ENCODE data around the gene ZNF764. TPM values are rescaled to one million over a fixed set of nuclear protein-coding genes. Genes with fewer than 3 reads are reported as not detected.

The ZNF764 gene
- total and polyA plus RNA-seq, 4 experiments from 2014 or later = 4.2 to 29.3 (median 18.8) TPM

DNA sequence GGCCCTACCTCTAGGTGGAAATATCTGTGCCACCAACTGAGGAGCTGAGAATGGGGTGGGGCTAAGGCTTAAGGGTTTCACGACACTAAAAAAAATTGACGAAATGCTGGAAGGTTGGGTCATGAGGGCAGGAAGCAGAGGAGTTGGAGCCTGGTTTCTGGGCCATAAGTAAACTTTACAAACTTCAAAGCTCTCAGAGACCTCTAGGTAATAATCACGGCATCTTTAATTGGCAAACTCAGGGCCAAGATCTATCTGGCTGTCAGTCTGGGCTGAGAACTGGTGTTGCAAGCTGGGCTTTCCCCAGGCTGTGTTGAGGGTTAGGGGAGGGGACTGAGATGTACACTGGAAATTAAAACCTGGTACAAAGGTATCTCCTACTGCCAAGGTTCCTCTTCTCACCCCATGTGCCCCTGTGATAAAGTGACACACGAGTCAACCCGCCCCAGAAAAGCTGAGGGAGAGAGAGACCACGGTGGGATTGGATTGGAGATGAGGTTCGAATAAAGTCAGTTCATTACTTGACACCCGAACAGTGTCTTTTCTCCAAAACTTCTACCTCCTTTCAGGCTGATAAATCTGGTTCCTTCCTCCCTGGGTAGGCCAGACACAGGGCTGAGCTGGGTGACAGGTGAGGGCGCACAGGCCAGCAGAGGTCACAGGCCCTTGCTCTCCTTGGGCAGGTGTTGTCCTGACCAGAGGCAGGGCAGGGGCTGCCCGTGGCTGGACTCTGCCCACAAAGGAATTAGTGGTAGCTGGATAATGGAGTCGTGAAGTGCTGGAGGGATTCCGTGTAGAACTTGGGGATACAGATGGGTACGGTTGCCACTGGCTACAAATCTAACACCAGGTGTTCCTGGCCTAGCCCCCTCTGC, 27.8 kb downstream of the ZNF764 start:
- POLR2A ChIA-PET (ENCODE audit: partially characterized antibody) = interaction anchor here (0.5 to 11.1 kb wide), 9 partner anchors 13 to 68 kb away, joined by 3 to 457 read pairs (median 3); partner anchors contain the start of genes ZNF688, ZNF764 and ZNF785
- Mint-ChIP-seq H3K4me1 (peaks cover 22 to 53% (median 40%) of the 10 kb centered on the region in 4 donors), H3K27ac (peak overlapping the region; percentile 74 to 86 (median 81)), H3K4me3 (peak overlapping the region in 4 of 8 donors; percentile 12 to 41 (median 32)), H3K9me3 (no peaks in the 10 kb centered on the region), H3K27me3 (no peaks in the 10 kb centered on the region), H3K36me3 (peaks cover 0 to 19% of the 10 kb centered on the region in 2 donors)
- Histone ChIP-seq H3K27me3 (ENCODE audit: insufficient read depth, low read length) (no peaks in the 10 kb centered on the region), H3K36me3 (ENCODE audit: insufficient read depth, low read length) (no peaks in the 10 kb centered on the region), H3K4me3 (ENCODE audit: low read length in 2 of 2) (no peak overlapping the region), H3K4me1 (ENCODE audit: insufficient read depth, low read length) (peaks cover 59% of the 10 kb centered on the region), H3K9me3 (ENCODE audit: control insufficient read depth in 1 of 2, low read length in 2 of 2) (no peaks in the 10 kb centered on the region), H3K27ac (ENCODE audit: low read depth, low read length) (peak overlapping the region; percentile 36)
- CTCF ChIA-PET (ENCODE audit: partially characterized antibody) = interaction anchor here (1.4 to 3.2 kb wide), 3 partner anchors 27 to 101 kb away, joined by 5 to 16 read pairs (median 5); partner anchors contain the start of genes DCTPP1 and ZNF764
- intact Hi-C loops (cut with micrococcal nuclease) = no loop called here
- DNase-seq = peak in 4 of 5 donors; percentile 53 to 64 (median 56)

DNA sequence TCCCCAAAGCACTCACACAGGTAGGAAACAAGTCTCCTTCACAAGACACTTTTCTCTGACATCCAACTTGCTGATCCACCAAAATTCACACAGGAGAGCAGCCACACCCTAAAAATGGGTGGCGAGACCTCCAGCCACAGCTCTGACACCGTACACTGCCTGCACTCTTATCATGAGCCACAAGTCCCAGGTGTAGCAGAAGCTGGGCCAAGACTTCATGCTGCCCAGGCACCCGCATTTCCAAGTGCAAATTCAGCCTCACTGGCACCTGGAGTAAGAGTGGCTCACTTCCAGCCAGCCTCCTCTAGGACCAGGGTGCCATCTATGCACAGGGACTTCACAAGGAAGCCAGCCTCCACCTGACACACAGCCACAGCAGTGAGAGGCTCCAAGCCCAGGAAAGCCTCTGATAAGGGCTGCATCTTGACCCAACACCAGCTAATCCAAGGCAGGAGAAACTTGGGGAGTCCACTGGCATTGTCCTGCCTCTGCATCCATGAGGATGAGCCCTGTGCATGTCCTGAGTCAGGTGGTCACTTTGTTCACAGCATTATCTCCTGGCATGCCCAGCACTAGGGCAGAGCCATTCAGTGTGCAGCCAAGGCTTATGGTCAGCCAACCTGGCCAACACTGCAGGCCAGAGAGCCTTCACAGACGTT, 29.2 kb downstream of the ZNF764 start:
- no peaks in the 10 kb centered on the region for H3K27me3 ChIP-seq (ENCODE audit: insufficient read depth, low read length)
- intact Hi-C loops (cut with micrococcal nuclease) = loop anchor here (5.0 to 10.0 kb wide), 2 partner anchors 54 to 163 kb away; partner anchors contain the start of gene ITGAL
- Mint-ChIP-seq H3K4me3 (peak overlapping the region in 5 of 8 donors; percentile 25 to 84 (median 36)), H3K27me3 (no peaks in the 10 kb centered on the region), H3K27ac (peak overlapping the region in 6 of 7 donors; percentile 47 to 94 (median 80)), H3K9me3 (no peaks in the 10 kb centered on the region), H3K36me3 (peaks cover 0 to 12% of the 10 kb centered on the region in 2 donors), H3K4me1 (peaks cover 21 to 47% (median 35%) of the 10 kb centered on the region in 4 donors)
- H3K9me3 ChIP-seq (ENCODE audit: control insufficient read depth in 1 of 2, low read length in 2 of 2) = no peaks in the 10 kb centered on the region
- no peak overlapping the region for H3K4me3 ChIP-seq (ENCODE audit: low read length in 2 of 2)
- no peak overlapping the region for H3K27ac ChIP-seq (ENCODE audit: low read depth, low read length)
- peaks cover 54% of the 10 kb centered on the region for H3K4me1 ChIP-seq (ENCODE audit: insufficient read depth, low read length)
- DNase-seq = no peak
- no peaks in the 10 kb centered on the region for H3K36me3 ChIP-seq (ENCODE audit: insufficient read depth, low read length)
- ChIA-PET CTCF (ENCODE audit: partially characterized antibody) (interaction anchor here (1.0 to 3.2 kb wide), 4 partner anchors 15 to 82 kb away, joined by 3 to 16 read pairs (median 4); partner anchors contain the start of gene ZNF764), POLR2A (ENCODE audit: partially characterized antibody) (interaction anchor here (0.8 to 11.1 kb wide), 8 partner anchors 9 to 99 kb away, joined by 3 to 457 read pairs (median 12); partner anchors contain the start of genes DCTPP1, ZNF688 and ZNF764)

DNA sequence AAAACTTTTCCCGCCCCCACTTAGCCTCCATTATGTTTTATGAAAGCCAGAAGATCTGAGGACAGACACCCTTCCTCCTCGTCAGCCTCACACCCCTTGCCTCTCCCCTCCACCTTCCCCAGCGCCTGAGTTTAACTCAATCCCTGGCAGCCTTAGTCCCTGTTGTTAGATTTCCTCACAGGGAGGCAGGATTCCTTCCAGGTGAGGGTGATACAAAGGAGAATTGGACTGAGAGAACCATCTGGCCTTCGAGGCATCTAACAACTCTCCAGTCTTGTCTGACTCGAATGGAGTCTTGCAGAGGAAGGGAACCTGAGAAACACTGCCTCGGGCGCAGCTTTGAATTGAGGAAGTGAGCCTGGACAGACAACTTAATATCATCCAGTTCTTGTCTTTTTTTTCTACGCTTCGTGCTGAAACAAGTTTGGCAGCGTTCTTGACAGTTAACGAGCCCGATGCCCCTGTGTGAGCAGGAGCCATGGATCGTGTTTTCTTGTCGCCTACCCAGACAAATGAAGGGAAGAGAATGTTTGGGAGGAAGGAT, 30.5 kb downstream of the ZNF764 start:
- no peak for DNase-seq
- no peaks in the 10 kb centered on the region for H3K27me3 ChIP-seq (ENCODE audit: insufficient read depth, low read length)
- no peaks in the 10 kb centered on the region for H3K27me3 Mint-ChIP-seq
- peaks cover 43% of the 10 kb centered on the region for H3K4me1 ChIP-seq (ENCODE audit: insufficient read depth, low read length)
- H3K4me3 Mint-ChIP-seq = peak overlapping the region; percentile 81 to 88 (median 85)
- no peaks in the 10 kb centered on the region for H3K9me3 ChIP-seq (ENCODE audit: control insufficient read depth in 1 of 2, low read length in 2 of 2)
- intact Hi-C loops (cut with micrococcal nuclease) = loop anchor here (1.0 to 10.0 kb wide), 6 partner anchors 8 to 165 kb away; partner anchors contain the start of genes DCTPP1, ITGAL, SEPHS2 and ZNF764
- POLR2A ChIA-PET (ENCODE audit: partially characterized antibody) = interaction anchor here (0.7 to 11.1 kb wide), 28 partner anchors 8 to 436 kb away, joined by 3 to 457 read pairs (median 4); partner anchors contain the start of genes DCTPP1, ITGAL, PRR14 and SEPHS2
- peak overlapping the region; percentile 72 for H3K27ac ChIP-seq (ENCODE audit: low read depth, low read length)
- H3K36me3 Mint-ChIP-seq = peaks cover 0 to 11% of the 10 kb centered on the region in 2 donors
- H3K36me3 ChIP-seq (ENCODE audit: insufficient read depth, low read length) = no peaks in the 10 kb centered on the region
- CTCF ChIA-PET (ENCODE audit: partially characterized antibody) = interaction anchor here (0.9 to 1.9 kb wide), 4 partner anchors 8 to 81 kb away, joined by 3 to 5 read pairs (median 4); no protein-coding TSS in a partner anchor
- peaks cover 20 to 42% (median 32%) of the 10 kb centered on the region in 4 donors for H3K4me1 Mint-ChIP-seq
- H3K9me3 Mint-ChIP-seq = no peaks in the 10 kb centered on the region
- H3K4me3 ChIP-seq (ENCODE audit: low read length in 2 of 2) = peak overlapping the region in 1 of 2 donors; percentile 75
- H3K27ac Mint-ChIP-seq = peak overlapping the region; percentile 86 to 95 (median 89)

DNA sequence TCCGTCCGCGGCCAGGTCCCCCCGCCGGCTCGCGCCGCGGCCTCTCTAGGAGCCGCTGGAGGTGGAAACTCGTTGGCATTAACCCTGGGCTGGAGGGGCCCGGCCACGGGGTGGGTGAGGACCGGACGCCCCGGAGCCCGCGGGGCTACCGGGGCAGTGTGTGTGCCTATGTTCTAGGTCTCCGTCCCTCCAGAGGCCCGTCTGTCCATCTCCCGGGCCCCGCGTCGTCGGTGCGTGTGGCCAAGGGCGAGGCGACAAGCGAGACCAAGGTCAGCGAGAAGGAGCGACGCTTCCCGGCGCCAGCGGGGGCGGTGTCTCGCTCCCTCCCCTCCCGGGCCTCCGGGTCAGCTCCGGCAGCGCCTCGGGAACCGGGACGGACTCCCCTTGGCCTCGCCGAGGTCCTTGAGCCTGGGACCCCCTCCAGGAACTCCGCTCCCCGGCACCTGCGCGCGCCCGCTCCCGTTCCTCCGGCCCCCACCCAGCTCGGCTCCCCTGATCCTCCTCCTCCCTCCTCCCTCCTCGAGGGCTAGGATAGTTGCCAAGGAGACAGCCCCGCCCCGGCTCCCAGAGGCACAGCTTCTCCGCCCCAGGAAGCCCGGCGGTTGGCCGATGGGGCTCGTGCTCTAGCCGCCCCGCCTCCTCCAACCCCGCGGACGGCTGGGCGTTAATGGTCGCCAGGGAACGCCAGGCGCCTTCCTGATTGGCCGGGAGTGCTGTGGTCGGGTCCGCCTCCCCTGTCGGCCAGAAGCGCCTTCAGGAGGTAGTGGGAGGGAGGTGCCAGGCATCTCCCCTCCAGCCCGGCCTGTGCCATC, 31.1 kb downstream of the ZNF764 start:
- POLR2A ChIA-PET (ENCODE audit: partially characterized antibody) = interaction anchor here (0.7 to 11.1 kb wide), 26 partner anchors 9 to 435 kb away, joined by 3 to 457 read pairs (median 4); partner anchors contain the start of genes DCTPP1, FBRS, ITGAL and PRR14
- H3K27me3 ChIP-seq (ENCODE audit: insufficient read depth, low read length) = no peaks in the 10 kb centered on the region
- Mint-ChIP-seq H3K4me3 (peak overlapping the region; percentile 81 to 88 (median 85)), H3K27ac (peak overlapping the region; percentile 86 to 95 (median 89)), H3K36me3 (peaks cover 4 to 15% of the 10 kb centered on the region in 2 donors), H3K27me3 (no peaks in the 10 kb centered on the region), H3K4me1 (peaks cover 24 to 46% (median 34%) of the 10 kb centered on the region in 4 donors), H3K9me3 (peaks cover 0 to 3% (median 0%) of the 10 kb centered on the region in 8 donors)
- H3K36me3 ChIP-seq (ENCODE audit: insufficient read depth, low read length) = no peaks in the 10 kb centered on the region
- H3K9me3 ChIP-seq (ENCODE audit: control insufficient read depth in 1 of 2, low read length in 2 of 2) = no peaks in the 10 kb centered on the region
- CTCF ChIA-PET (ENCODE audit: partially characterized antibody) = interaction anchor here (0.6 to 1.9 kb wide), 5 partner anchors 9 to 110 kb away, joined by 3 to 5 read pairs (median 3); no protein-coding TSS in a partner anchor
- H3K4me1 ChIP-seq (ENCODE audit: insufficient read depth, low read length) = peaks cover 43% of the 10 kb centered on the region
- intact Hi-C loops (cut with micrococcal nuclease) = loop anchor here (1.0 to 10.0 kb wide), 6 partner anchors 8 to 165 kb away; partner anchors contain the start of genes DCTPP1, ITGAL, SEPHS2 and ZNF764
- peak; percentile 81 to 92 (median 82) for DNase-seq
- peak overlapping the region in 1 of 2 donors; percentile 75 for H3K4me3 ChIP-seq (ENCODE audit: low read length in 2 of 2)
- H3K27ac ChIP-seq (ENCODE audit: low read depth, low read length) = peak overlapping the region; percentile 72

DNA sequence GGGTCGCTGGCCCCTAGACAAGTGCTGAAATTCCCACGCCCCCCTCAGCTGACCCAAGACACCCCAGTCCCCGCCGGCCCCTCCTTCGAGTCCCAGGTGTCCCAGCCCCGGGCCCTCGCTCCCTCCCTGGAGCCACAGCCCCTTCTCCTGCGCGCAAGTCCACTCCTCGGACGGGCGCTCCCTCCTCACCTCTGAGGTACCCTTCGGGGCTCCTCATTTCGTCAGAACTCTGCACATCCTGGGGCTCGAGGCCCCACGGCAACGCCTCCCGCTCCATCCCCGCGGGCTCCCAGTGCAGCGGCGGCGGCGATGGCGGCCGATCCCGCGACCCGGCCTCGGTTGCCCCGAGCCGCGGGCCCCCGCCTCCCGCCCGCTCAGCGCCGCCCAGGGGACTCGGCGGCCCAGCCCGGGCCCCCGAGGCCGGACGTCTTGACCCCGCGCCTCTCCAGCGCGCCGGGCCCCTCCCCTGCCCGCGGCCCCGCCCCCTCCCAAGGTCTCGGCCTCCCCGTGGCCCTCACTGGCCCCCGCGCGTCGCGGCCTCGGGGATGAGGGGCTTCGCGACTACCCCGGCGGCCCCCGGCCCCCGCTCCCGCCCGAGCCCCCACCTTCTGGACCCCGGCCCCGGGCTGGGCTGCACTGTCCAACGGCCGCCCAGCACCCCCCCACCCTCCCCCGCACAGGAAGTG, 31.9 kb downstream of the ZNF764 start, which contains the start of gene ZNF768:
Gene ZNF768, minus strand, starts transcription at position 430 of the 686 bp plus-strand sequence. Its CDS starts 153 bp downstream, at position 277.
- Mint-ChIP-seq H3K9me3 (peaks cover 0 to 3% (median 0%) of the 10 kb centered on the region in 8 donors), H3K36me3 (peaks cover 5 to 21% of the 10 kb centered on the region in 2 donors), H3K4me1 (peaks cover 24 to 47% (median 34%) of the 10 kb centered on the region in 4 donors), H3K27ac (peak within 1 kb of the TSS; percentile 86 to 95 (median 89)), H3K27me3 (no peaks in the 10 kb centered on the region), H3K4me3 (peak within 1 kb of the TSS; percentile 86 to 93 (median 88))
- Histone ChIP-seq H3K27ac (ENCODE audit: low read depth, low read length) (peak within 1 kb of the TSS; percentile 72), H3K9me3 (ENCODE audit: control insufficient read depth in 1 of 2, low read length in 2 of 2) (no peaks in the 10 kb centered on the region), H3K27me3 (ENCODE audit: insufficient read depth, low read length) (no peaks in the 10 kb centered on the region), H3K4me3 (ENCODE audit: low read length in 2 of 2) (peak within 1 kb of the TSS in 1 of 2 donors; percentile 75), H3K36me3 (ENCODE audit: insufficient read depth, low read length) (no peaks in the 10 kb centered on the region), H3K4me1 (ENCODE audit: insufficient read depth, low read length) (peaks cover 43% of the 10 kb centered on the region)
- ChIA-PET CTCF (ENCODE audit: partially characterized antibody) (interaction anchor here (0.6 to 3.0 kb wide), 3 partner anchors 10 to 97 kb away, joined by 3 to 13 read pairs (median 11); partner anchors contain the start of genes DCTPP1 and ZNF747), POLR2A (ENCODE audit: partially characterized antibody) (interaction anchor here (0.9 to 11.1 kb wide), 28 partner anchors 9 to 171 kb away, joined by 3 to 457 read pairs (median 5); partner anchors contain the start of genes DCTPP1, FBRS, PRR14 and SEPHS2)
- intact Hi-C loops (cut with micrococcal nuclease) = loop anchor here (2.0 to 10.0 kb wide), 4 partner anchors 51 to 166 kb away; partner anchors contain the start of genes DCTPP1, ITGAL and SEPHS2
- DNase-seq = peak in 4 of 5 donors; percentile 25 to 32 (median 27)
